Measurements from ENCODE around the gene SESN3.

- TF ChIP-seq CTCF (IDR thresholded peaks at IDR 0.05) = no peak
- TF ChIP-seq POLR2A (IDR thresholded peaks at IDR 0.05) = no peak
Observed at GRCh38 chr11:95128602-95129001, 102.4 kb downstream of the SESN3 start.
